ENCODE results near the gene KSR2. TPM values are rescaled to one million over a fixed set of nuclear protein-coding genes. Genes with fewer than 3 reads are reported as not detected.

Gene KSR2
- polyA plus RNA-seq, 1 experiment = not detected

DNA sequence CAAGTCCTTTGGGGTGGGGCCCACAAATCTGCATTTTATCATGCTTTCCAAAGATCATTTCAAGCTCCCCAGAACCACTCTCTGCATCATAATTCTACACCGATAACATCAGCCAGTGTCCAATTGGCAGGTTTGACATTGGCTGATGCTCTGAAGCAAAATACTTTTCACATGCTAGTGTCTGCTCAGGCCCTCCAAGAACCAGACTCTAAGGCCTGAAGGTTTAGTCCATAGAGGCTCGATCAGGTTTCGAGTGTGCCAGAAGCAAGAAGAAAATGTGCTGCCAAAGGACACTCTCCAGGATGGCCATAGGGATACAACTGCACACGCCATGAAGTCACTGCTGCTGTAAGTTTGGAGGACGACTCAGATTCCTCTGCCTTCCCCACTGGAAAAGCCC lies 280.3 kb downstream of the KSR2 start:
- no peak for DNase-seq (ENCODE audit: low read depth)
- Histone ChIP-seq H3K27me3 (ENCODE audit: control insufficient read depth, insufficient read depth, low read length) (no peaks in the 10 kb centered on the region), H3K4me3 (ENCODE audit: low read depth, low read length) (no peak overlapping the region), H3K36me3 (ENCODE audit: control insufficient read depth, insufficient read depth, low read length) (no peaks in the 10 kb centered on the region)
- TF ChIP-seq, protein P1, sequence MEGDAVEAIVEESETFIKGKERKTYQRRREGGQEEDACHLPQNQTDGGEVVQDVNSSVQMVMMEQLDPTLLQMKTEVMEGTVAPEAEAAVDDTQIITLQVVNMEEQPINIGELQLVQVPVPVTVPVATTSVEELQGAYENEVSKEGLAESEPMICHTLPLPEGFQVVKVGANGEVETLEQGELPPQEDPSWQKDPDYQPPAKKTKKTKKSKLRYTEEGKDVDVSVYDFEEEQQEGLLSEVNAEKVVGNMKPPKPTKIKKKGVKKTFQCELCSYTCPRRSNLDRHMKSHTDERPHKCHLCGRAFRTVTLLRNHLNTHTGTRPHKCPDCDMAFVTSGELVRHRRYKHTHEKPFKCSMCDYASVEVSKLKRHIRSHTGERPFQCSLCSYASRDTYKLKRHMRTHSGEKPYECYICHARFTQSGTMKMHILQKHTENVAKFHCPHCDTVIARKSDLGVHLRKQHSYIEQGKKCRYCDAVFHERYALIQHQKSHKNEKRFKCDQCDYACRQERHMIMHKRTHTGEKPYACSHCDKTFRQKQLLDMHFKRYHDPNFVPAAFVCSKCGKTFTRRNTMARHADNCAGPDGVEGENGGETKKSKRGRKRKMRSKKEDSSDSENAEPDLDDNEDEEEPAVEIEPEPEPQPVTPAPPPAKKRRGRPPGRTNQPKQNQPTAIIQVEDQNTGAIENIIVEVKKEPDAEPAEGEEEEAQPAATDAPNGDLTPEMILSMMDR (IDR thresholded peaks at IDR 0.05; ENCODE audit: insufficient read depth, low read depth, low read length) = no peak
- POLR2A ChIA-PET = no interaction called here
- CTCF ChIA-PET = no interaction called here

DNA sequence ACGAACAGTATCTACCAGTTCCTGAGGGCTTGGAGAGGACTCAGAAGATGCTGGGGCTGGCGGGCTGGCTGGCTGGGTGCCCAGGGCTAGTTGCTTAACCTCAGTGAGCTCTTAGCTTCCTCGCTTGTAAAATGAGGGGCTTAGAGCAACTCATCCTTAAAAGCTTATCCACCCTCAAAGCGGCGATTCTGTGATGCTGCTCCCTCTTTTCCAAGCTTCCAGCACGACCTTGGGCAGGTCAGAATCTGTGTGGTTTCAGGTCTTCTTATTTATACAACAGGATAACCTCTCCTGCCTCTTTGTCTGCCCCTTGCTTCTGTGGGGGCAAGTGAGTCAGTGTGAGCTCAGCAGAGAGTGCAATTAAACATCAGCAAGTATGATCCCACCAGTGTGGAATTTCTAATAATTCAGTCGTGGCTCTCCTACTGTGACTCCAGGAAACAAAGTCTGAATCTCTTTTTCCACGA lies 281.8 kb downstream of the KSR2 start:
- H3K4me3 ChIP-seq (ENCODE audit: low read depth, low read length) = no peak overlapping the region
- TF ChIP-seq, protein P1 (IDR thresholded peaks at IDR 0.05; ENCODE audit: insufficient read depth, low read depth, low read length) = no peak
- CTCF ChIA-PET = interaction anchor here (1.0 to 1.3 kb wide), 3 partner anchors 10 to 150 kb away, joined by 3 read pairs; no protein-coding TSS in a partner anchor
- H3K36me3 ChIP-seq (ENCODE audit: control insufficient read depth, insufficient read depth, low read length) = no peaks in the 10 kb centered on the region
- H3K27me3 ChIP-seq (ENCODE audit: control insufficient read depth, insufficient read depth, low read length) = no peaks in the 10 kb centered on the region
- POLR2A ChIA-PET = no interaction called here
- DNase-seq (ENCODE audit: low read depth) = peak; percentile 81

DNA sequence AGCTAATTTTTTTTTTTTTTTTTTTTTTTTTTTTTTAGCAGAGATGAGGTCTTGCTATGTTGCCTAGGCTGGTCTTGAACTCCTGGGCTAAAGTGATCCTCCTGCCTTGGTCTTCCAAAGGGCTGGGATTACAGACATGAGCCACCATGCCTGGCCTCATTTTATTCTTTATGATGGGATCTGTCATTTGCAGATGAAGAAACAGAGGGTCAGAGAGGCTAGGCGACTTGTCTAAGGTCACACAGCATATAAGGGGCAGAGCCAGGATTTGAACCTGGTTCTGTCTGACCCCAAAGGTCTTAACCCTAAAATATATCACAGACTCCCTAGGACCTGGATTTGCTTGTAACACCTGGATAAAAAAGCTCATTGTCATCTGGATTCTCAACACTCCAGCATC lies 282.6 kb downstream of the KSR2 start:
- no peaks in the 10 kb centered on the region for H3K27me3 ChIP-seq (ENCODE audit: control insufficient read depth, insufficient read depth, low read length)
- H3K36me3 ChIP-seq (ENCODE audit: control insufficient read depth, insufficient read depth, low read length) = no peaks in the 10 kb centered on the region
- no peak overlapping the region for H3K4me3 ChIP-seq (ENCODE audit: low read depth, low read length)
- DNase-seq (ENCODE audit: low read depth) = no peak
- TF ChIP-seq, protein P1 (IDR thresholded peaks at IDR 0.05; ENCODE audit: insufficient read depth, low read depth, low read length) = no peak
- CTCF ChIA-PET = interaction anchor here (1.3 kb wide), 1 partner anchor 151 kb away, joined by 3 read pairs; no protein-coding TSS in a partner anchor
- POLR2A ChIA-PET = interaction anchor here (0.6 kb wide), 1 partner anchor 8 kb away, joined by 4 read pairs; no protein-coding TSS in a partner anchor

DNA sequence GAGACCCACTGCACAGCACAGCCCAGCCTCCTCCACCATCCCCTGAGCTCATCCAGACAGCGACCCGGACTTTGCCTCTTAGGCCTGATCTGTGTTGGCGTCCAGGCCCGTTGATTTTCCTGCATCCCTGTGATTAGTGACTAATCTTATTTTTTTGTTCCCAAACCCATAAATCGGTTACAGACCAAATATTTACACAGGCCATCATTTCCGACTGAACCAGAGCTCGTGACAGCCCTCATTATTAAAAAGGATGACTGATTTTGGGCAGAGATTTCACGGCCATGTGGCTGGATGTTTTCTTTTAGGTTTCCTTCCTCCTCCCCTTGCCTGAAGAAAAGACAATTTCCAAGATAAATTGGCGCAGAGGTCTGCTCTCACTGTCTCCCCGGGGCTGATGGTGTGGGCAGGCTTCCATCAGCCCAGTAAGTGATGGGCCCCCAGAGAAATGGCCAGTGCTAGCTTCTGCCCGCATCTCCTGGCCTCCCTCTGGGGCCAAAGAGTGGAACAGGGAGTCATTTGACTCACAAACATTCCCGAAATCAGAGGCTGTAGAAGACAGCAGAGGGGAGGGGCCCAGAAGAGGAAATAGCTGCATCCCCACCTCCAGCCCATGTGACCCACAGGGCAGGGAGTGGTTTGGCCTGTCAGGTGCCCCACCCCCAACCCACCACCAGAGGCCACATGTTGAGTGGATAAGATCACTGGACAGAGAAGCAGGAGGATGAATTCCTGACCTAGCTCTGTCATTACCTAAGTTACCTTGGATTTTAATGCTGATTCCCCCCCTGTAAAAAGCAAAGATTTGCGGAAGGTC lies 283.5 kb downstream of the KSR2 start:
- peak; percentile 79 for DNase-seq (ENCODE audit: low read depth)
- H3K4me3 ChIP-seq (ENCODE audit: low read depth, low read length) = no peak overlapping the region
- H3K36me3 ChIP-seq (ENCODE audit: control insufficient read depth, insufficient read depth, low read length) = no peaks in the 10 kb centered on the region
- POLR2A ChIA-PET = no interaction called here
- TF ChIP-seq, protein P1 (IDR thresholded peaks at IDR 0.05; ENCODE audit: insufficient read depth, low read depth, low read length) = no peak
- H3K27me3 ChIP-seq (ENCODE audit: control insufficient read depth, insufficient read depth, low read length) = no peaks in the 10 kb centered on the region
- CTCF ChIA-PET = interaction anchor here (0.5 to 0.9 kb wide), 3 partner anchors 83 to 536 kb away, joined by 3 to 4 read pairs (median 3); no protein-coding TSS in a partner anchor

DNA sequence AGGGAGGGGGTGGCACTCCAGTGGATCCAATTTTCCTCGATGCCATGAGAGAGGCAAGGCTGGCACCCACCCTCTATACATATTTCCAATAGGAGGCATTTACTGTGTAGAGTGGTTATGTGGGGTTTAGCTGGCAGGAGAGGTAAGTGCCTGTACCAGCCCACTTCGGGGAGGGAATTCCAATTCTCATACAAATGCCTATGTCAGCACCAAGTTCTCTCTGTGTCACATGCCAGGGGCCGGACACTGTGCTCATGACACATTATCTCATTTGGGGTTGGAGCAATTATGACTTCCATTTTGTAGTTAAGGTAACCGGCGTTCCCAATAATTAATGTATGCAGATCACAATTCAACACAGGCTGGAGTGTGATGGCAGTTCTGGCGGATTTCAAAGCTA lies 284.3 kb downstream of the KSR2 start:
- CTCF ChIA-PET = no interaction called here
- TF ChIP-seq, protein P1 (IDR thresholded peaks at IDR 0.05; ENCODE audit: insufficient read depth, low read depth, low read length) = no peak
- POLR2A ChIA-PET = no interaction called here
- H3K36me3 ChIP-seq (ENCODE audit: control insufficient read depth, insufficient read depth, low read length) = no peaks in the 10 kb centered on the region
- DNase-seq (ENCODE audit: low read depth) = no peak
- H3K27me3 ChIP-seq (ENCODE audit: control insufficient read depth, insufficient read depth, low read length) = no peaks in the 10 kb centered on the region
- H3K4me3 ChIP-seq (ENCODE audit: low read depth, low read length) = no peak overlapping the region

Measured in BJ (cell line).